HG02981 (cell line): Measurements from ENCODE around the gene TFR2.

ENCODE experiments used
- ATAC-seq: cut with Tn5 transposase; IDR thresholded peaks from one replicate; pipeline ENCODE4 v1.9.1; 2021; ENCODE audit warnings: mild to moderate bottlenecking, moderate library complexity; ENCODE audit not compliant: unreplicated experiment

TFR2 gene

DNA sequence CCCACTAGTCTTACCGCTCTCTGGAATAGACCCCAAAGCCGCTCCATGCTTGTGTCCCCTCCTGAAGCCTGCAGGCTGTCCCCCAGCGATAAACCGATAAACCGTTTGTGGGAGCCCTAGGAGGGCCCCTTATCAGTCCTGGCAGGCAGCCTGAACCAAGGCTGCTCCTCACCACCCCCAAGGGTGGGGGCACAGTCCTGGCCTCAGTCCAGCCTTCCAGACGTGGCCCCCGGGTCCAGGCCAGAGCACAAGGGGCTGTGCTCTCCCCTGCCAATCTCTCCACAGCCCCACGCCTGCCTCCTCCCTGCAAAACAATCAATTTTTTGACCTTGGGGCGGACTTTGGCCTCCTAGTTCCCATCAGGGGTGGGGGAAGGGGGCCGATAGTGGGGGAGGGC, at the start of gene TFR2:
TSS of gene TFR2 (minus strand) at position 90 of the 397 bp plus-strand sequence. CDS start at position 47, 43 bp downstream.
- no peak for ATAC-seq

DNA sequence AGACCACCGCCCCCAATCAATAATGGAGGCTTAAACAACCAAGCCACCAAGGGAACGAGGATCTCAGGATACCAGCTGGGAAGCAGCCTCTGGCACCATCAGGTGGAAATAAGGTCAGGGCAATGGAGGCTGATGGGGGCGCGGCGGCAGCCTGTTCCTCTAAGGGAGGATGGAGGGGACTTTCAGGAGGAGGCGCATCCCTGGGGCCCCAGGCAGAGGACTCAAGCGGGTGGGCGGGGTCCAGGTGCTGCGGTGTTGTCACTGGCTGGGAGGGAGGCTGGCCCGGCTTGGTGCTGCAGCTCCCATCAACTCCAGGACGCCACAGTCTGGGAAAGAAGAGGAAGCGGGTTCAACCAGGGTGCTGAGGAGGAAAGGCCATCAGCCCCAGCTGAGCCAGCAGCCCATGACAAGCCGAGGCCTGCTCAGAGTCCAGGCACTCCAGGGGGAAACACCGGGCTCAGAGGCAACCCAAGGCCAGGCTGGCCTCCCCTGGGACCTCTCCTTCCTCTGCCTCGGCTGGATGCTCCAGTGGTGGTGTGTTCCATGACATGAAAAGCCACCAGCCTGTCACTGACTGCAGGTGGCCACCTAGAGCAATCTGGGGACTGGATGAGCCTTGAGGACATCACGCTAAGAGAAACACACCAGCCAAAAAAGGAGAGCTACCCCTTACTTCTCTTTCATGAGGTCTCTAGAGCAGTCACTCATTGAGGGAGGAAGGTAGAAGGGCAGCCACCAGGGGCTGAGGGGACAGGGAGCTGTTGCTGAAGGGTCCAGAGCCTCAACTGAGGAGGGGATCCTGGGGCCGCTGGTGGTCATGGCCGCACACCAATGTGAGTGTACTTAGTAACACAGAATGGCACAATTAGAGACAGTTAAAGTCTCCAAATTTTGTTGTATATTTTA, 48.1 kb upstream of the TFR2 start:
- no peak for ATAC-seq

DNA sequence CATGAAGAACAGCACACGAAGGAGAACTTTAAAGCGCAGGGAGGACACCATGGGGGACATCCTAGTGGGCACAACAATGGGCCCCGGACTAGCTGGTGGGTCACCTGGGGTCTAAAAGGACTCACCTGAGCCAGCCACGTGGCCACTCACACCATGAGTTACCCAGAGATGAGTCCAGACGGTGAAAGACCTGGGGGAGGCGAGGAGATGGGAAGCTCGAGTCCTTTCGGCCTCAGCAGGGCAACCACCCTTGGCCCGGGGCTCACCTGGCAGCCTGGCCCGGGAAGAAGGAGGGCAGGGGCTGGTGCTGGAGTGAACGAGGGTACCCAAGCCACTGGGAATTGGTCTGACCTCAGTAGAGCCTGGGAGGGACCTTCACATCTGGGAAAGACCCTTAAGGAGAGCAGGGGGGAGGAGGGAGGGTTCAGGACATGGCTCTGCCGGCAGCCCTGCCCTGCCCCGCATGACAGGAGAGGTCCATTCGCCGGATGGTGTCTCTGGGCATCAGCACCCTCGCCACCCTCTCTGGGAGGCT, 47.0 kb upstream of the TFR2 start:
- ATAC-seq = no peak

DNA sequence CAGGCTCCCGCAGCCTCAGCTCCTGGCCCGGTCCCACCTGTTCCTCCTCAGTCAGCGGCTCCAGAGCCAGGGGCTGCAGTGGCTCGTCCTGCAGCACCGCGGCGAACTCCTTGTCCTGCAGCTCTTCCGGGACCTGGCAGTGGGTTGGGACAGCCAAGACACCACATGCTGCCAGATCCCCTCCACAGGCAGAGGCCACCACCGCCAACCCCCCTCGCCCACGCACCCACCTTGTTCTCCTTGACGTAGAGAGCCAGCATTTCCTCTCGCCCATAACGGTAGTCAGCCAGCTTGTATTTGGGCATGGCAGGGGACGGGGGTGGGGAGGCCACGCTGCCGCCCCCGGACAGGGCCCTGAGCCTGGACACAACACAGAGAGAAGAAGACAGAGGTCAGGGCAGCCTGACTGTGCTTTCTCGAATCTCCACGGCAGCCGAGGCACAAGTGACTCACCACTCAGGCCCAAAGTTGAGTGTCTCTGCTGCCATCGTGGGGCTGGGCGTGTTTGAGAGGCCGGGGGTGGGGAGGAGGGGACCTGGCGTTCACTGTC, 46.5 kb upstream of the TFR2 start:
- ATAC-seq = no peak

DNA sequence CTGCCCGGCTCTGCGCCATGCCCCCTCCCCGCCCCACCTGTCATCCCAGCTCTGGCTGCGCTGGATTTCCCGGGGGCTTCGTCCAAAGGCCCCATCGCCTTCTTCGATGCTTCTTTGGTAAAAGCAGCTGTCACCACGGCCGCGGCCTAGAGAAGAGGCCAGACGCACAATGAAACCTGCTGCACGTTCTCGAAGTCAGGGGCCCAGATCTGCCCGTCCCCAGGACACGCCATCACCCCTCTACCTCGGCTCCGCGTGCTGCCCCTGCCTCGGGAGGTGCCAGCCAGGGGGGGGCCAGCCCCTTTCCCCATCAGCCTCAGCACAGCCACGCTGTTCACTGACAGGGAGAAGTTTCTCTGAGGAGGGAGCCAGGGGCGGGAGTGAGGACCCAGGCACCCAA, 45.9 kb upstream of the TFR2 start:
- no peak for ATAC-seq

DNA sequence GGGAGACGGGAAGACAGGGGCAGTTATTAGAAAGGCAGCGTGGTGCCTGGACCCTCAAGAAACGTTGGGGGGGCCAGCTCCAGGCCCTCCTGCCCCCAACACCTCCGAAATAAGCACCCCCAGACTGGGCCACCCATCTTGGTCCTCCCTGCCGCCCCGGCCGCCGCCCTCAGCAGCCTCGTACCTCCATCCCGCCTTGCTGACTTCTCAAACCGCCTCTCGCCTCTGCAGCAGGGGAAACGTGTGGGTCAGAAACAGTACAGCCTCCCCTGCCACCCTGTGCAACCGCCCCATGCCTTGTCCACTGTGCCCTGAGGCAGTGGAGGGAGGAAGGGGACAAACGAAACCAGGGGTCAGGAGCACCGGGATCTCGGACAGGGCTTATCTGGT, 45.5 kb upstream of the TFR2 start:
- ATAC-seq = no peak

DNA sequence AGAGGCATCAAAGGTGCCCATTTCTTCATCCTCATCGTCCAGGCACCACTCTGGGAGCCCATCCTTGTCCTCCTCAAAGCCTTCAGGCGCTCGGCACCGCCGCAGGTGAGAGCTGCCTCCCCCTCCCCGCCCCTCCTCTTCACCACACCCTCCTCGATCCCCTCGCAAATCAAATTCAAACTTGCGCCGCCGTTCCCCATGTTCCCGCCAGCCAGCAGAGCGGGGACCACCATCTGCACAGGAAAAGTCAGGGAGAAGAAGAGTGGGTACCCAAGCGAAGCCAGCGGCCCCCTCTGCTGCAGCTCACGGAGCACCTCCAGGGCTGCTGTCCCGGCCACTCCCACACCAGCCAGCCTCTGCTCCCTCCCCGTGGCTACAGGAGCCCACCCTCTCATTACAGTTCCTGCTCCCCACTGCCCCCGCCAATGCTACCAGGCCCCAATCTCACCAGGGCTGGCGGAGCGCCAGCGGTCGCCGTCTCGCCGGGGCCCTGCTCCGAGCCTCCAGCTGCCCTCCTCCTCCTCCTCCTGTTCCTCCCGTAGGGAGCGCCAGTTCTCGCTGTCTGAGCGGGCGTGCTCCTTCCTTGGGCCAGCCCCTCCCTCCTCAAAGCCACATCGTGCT, 45.0 kb upstream of the TFR2 start:
- ATAC-seq = no peak

DNA sequence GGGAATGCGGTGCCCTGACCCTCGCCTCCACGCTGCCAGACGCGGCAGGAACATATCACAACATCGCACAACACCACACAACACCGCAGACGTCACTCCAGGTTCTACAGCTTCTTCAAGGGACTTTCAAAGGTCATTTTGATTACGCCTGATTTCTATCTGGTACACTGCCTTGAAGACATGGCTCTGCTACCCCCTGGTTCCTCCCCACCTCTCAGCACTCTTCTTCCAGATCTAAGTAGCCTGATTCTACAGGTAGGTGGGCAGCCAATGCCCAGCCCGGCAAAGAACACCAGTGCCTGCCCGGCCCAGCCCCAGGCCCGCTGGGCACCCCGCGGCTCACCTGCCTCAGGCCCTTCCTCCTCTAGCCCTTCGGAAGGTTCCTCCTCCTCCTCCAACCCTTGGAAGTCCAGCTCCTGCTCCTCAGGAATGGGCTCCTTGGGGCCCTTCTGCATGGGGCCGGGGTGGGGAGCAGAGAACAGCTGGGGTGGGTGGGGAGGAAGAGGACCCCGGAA, 44.3 kb upstream of the TFR2 start:
- no peak for ATAC-seq

DNA sequence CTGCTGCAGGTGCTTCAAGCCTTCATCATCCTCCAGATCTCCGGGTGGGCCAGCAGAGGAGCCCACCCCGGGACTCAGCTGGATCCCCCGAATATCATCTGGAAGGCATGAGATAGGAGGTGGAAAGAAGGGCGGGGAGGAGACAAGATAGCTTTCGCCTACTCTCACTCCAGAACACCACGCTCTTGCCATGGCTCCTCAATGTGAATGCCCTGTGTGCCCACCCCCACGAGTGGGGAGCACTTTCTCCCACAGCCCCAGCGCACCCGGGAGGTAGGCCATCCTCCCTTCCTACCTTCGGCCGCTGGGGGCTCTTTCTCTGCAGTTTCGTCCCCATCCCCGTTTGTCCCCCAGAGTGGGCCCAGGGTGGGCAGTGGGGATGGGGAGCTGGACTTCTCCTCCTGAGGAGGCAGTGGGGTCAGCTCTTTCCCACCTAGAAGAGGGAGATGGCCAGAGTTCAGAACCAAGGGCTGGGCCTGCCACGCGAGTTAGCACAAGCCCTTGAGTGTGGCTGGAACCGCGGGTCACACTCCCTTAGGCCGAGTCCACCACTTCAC, 43.8 kb upstream of the TFR2 start:
- ATAC-seq = no peak

DNA sequence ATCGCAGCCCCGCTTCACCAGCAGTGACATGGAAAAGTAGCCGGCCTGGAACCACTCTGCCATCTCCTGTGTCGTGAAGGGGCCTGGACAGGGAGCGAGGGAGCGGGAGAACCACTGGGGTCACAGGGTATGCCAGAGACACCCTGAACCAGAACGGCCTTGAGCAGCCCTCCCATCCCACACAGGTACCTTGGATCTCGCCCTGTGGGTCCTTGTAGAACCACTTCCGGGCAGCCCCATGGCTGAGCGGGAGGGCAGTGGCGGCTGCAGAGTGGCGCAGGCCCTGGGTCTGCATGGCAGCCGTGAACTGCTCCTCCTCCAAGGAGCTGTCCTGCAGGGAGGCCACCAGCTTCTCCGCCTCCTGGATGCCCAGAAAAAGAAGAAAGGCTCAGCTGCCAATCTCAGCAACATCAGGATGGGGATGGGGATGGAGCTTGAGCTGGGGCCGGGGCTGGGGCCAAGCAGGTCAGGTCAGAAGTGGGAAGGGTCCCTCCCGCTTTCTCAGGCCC, 43.2 kb upstream of the TFR2 start:
- no peak for ATAC-seq

DNA sequence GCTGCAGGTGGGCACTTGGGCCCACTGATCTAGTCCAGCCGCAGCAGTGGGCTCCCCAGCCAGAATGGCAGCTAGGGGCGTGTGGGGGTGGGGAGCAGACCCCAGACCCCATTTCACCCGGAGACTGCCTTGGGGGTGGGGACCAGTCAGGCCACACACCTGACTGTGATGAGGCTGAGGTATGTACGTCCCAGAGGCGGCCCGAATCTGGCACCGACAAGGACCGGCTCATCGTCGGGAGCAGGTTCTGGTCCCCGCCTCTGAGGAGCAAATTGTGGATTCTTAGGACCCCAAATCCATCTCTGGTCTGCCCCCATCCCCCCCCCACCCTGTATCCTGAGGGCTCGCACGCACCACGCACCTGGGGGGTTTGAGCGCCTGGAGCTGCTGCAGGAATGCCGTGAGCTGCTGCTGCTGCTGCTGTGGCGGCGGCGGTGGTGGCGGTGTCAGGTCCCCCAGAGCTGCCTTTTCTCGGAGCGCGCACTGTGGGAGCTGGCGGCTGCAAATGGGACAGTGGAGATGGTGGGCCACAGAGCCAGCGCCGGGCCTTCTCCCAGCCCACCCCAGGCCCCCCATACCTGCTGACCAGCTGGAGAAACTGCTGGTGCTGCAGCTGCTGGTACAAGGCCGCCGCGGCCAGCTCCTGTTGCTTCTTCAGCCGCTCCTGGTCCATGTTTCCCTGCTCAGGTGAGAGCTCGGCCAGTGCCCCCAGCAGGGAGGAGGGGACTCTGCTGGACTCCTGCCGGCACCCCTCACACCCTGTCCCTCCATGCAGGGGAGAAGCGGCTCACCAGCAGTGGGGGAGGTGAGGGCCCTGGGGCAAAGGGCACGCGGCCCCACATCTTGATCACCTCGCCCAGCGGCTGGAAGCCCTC, 42.5 kb upstream of the TFR2 start:
- no peak for ATAC-seq

DNA sequence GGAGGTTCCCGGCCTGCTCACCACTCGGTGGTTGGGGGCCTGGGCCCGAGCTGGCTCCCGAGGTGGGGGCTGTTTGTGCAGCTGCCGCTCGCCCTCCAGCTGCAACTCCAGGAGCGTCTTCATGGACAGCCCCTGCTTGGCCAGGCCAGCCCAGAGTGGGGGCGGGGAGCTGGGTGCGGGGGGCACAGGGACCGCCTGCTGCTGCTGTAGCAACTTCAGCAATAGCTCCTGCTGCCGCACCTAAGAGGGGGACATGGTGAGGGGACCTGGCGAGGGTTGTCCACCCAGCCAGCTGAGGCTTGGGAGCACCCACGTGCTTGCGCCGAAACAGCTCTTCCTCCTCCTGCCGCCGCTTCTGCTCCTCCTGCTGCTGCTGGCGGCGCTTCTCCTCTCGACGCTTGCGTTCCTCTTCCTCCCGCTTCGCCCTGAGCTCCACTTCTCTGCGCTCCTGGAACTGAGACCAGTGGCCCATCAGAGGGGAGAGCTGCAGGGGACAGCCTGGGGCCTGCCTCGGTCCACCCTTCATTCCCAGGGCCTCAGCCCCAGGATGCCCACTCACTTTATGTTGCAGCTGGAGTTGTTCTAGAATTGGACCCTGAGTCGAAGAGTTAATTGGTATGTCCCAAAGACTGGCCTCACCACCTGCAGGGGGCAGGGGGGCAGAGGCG, 41.8 kb upstream of the TFR2 start:
- no peak for ATAC-seq

DNA sequence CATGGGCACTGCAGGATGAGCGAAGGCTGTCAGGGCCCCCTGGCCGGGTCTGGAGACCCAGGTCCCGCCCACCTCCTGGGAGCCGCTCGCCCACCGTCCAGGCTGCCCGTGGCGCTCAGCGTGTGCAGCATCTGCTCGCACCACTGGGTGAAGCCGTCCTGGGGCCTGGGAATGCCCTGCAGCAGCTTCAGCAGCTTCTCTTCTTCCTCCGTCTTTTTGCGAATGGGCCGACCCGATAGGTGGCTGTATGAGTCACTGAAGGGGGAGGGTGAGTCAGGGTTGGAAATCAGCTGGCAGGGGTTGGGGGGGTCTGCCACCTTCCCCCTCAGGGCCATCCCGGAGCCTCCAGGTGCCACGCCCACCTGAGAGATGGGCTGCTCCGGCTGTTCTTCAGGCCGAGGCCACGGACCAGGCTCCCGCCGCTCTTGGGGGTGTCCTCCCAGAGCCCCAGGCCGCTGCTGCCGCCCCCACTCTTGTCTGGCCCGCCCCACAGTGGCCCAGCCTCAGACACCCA, 40.9 kb upstream of the TFR2 start:
- ATAC-seq = no peak

DNA sequence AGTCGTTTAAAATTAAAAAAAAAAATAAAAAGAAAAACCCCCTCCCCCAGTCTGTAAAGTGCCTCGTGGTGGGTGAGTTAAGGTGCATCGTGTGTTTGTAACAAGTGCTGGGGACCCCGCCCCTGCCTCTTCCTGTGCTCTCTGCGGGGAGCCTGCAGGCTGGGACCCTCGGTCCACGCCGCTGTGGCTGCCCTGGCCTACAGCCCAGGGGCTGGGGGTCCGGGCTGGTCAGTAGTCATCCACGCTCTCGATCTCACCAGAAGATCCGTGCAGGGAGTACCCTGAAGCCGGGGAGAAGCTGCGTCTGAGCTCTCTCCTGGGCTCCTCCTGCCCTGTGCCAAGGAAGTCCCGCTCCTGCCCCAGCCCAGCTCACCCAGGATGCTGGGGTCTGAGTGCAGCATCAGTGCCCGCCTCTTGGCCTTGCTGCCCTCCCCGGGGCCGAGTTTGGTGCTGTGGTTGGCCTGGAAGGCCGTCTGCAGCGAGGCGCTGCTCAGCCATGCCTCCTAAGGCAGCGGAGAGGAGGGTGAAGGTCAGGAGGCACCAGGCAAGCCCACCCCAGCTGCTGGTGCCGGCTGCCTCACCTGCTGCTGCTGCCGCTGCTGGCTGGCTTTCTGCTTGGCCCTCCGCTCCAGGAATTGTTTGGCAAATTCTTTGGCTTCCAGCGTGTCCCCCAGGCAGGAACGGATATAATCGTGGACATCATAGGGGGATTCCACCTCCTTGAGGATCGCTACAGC, 40.3 kb upstream of the TFR2 start:
- ATAC-seq = no peak

DNA sequence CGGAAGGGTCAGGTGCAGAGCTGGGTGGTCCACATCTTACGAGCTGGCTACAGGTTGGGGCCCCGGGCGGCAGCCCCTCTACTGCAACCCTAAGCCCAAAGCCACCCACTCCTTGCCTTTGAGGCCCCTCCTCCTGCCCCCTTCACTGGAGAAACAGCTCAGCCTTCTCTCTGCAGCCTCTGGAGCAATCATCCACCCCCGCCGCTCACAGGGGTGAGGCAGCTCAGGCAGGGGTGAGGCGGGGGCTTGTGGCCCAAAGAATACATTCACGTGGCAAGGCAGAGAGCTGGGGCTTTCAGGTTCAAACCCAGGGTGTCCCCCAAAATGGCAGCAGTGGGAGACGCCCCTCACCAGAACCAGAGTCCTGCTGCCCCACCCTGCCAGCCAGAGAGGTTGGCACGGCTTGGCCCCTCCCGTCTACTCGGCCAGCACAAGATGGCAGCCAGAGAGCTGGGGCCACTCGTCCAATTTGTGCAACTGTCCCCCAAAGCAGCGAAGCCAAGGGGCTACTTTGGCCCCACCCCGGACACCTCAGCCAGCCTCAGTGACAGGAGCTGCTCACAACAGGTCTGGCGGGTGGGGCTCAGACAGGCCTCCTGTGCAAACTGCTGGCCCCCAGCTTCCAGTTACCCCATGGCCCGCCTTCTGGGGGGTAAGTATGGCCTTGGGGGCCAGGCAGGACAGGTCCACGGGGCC, 39.4 kb upstream of the TFR2 start:
- ATAC-seq = no peak

DNA sequence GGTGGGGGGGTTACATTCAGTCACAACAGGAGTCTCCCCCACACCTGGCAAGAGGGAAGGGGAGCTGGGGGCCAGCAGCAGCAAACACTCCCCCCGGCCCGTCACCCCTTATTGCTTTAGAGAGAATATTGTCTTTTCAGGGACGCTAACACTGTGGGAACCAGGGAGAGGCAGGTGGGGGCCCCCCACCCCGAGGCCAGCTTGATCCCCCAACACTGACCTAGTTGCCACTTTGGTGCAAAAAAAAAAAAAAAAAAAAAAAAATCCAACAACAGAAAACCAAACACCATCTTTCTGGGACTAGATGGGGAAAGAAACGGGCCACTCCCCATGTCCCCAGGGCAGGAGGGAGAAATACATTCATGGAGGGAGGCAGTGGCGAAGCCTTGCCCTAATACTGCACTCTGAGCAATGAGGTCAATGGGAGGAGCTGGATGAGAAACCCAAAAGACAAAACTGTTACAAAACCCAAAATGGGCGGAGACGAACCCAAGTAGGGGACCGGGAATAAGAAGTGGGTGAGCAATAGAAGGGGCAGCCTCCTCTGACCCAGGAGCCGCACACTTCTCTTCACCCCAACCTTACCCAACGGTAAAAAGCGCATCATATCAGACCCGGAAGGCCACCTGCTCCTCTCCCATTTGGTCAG, 38.7 kb upstream of the TFR2 start:
- ATAC-seq = no peak

DNA sequence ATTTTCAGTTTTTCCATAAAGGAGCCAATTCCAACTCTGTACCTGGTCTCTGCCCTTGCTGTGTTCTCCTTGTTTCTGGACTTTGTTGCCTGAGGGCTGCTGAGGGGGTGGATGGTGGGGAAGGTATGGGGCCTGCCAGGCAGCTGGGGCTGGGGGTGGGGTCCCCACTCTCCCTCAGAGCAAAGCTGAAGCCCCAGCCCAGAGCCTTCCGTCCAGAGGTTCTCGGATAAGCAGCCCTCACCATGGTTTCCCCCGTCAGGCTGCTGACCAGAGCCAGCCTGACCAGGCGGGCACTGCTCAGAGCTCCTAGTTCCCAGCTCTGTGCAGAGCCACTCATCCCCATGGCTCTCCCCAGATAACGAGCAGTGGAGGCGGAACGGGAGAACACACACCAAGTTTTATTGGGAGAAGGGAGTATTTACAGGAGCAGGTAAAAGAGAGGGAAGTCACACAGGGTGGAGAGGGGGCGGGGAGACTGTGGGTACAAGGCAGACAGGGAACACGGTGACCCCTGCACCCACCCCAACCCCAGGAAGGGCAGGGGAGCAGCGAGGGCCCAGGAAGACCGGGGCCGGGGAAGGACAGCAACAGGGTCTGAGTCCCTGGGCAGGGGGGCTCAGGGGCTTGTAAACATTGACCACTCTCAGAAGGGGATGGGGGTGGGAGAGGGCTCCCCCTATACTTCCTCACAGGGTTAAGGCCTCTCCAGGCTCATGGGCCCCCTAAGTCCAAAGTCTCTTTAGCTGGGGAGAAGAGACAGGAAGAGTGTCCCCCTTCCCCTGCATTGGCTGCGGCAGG, 38.0 kb upstream of the TFR2 start:
- no peak for ATAC-seq
